GM12801 (cell line): ENCODE data around the gene SIGLEC9.

Experiments
- TF ChIP-seq, protein P1 (sequence below): IDR thresholded peaks from one replicate; pipeline ENCODE4 v1.5.1; 2011; ENCODE audit warnings: control low read depth; ENCODE audit not compliant: insufficient read length; ENCODE audit errors: extremely low read depth

SIGLEC9 gene

GRCh38 chr19:51108066-51108804, 16.5 kb upstream of the SIGLEC9 start, which contains the start of gene CTU1:
TSS of gene CTU1 (minus strand) at chr19:51108409. CDS start at chr19:51104569, 3,840 bp downstream.
- TF ChIP-seq, protein P1, sequence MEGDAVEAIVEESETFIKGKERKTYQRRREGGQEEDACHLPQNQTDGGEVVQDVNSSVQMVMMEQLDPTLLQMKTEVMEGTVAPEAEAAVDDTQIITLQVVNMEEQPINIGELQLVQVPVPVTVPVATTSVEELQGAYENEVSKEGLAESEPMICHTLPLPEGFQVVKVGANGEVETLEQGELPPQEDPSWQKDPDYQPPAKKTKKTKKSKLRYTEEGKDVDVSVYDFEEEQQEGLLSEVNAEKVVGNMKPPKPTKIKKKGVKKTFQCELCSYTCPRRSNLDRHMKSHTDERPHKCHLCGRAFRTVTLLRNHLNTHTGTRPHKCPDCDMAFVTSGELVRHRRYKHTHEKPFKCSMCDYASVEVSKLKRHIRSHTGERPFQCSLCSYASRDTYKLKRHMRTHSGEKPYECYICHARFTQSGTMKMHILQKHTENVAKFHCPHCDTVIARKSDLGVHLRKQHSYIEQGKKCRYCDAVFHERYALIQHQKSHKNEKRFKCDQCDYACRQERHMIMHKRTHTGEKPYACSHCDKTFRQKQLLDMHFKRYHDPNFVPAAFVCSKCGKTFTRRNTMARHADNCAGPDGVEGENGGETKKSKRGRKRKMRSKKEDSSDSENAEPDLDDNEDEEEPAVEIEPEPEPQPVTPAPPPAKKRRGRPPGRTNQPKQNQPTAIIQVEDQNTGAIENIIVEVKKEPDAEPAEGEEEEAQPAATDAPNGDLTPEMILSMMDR, result no peak

DNA sequence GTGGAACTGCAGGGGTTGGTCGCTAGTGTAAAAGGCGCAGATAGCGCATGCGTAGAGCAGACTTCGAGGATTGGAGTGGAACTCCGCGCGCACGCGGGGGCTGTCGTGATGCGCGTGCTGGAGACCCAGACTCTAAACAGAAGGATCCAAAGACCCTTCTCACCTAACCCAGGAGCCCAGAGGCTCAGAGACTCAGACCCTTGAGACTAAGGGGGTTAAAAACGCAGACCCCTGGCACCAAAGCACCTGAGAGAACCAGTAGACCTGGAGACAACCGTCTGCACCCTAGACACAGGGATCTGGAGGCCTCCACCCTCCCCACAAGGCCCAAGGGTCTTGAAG, 15.9 kb upstream of the SIGLEC9 start:
- TF ChIP-seq, protein P1, result no peak

- TF ChIP-seq, protein P1, result no peak
Measured at GRCh38 chr19:51110666-51110971, 14.1 kb upstream of the SIGLEC9 start.

DNA sequence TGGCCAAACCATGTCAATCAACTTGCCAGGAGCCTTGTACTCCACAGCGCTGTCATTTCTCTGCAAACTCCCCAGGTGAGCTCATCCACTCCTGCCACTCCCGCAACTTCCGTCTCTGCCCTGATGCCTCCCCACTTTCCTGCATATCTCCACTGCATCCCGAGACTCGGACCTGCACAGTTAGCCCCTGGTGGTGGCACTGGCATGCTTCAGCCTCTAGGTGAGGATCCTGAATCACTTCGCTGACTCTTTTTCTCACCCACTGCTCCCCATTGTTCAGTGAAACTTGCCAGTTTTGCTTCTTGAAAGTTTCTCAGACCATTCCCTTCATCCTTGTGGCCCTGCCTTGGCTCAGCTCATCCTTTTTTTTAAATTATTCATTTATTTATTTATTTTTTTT, 13.1 kb upstream of the SIGLEC9 start:
- TF ChIP-seq, protein P1, result no peak

DNA sequence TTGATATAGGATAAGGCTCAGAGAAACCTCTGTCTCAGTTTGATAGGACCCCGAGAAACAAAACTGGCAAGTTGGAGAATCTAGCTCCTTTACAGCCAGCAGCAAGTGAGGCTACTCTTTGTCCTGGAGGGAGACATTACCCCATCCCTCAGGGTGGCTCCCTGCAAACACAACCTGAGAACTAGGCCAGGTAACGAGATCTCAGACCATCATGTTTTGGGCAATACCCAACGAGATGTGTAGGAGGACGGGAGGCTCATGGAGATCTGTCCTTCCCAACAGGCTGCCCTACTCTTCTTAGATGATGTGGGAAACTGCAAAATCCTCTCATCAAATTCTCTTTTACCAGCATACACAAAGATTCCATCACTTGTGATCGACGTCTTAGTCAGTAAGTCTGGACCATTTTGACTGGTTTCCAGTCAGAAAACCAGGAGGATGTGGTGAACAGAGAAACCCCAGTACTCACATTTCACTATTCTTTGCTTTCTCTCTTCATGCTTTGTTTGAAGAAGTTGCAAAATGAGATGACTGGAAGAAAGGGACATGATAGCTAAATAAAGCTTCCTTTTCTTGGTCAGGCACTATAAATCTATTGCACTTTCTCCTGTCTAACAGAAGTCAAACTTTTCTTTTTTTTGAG, 10.5 kb upstream of the SIGLEC9 start:
- TF ChIP-seq, protein P1, result no peak

GRCh38 chr19:51116736-51117286, 7.9 kb upstream of the SIGLEC9 start:
- TF ChIP-seq, protein P1, result no peak

GRCh38 chr19:51119101-51119500, 5.6 kb upstream of the SIGLEC9 start:
- TF ChIP-seq, protein P1, result no peak
